ENCODE results near the gene FGF1.

DNA sequence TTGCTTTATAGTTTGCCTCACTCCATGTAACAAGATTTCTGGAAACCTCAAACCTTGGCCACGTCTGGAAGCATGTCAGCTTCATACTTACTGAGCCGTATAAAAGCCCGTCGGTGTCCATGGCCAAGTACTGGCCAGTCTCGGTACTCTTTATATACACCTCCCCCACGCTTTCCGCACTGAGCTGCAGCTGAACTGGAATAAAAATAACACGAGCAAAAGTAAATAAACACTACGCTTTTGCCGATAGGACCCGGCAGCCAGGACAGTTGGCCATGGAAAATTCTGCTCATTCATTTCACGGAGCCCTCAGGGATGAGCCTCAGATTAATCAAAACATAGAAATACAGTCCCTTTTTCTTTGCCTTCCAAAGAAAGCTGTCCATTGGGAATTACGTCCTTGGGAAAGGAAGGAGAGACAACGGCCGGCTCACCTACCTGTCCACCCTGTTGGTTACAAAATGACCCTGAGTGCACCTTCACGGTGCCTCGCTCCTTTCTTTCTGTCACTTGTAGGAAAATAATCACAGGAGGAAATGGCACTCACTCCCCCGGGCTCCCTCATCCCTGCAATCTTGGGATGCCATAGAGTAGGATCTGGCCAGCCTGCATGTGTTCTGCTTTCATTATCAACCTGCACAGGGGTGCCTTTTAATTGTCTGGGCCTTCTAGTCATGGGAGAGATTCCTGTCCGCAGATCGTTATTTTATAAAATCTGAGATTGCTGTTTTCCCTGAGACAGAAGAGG, 85.1 kb downstream of the FGF1 start:
- TF ChIP-seq, protein P1, sequence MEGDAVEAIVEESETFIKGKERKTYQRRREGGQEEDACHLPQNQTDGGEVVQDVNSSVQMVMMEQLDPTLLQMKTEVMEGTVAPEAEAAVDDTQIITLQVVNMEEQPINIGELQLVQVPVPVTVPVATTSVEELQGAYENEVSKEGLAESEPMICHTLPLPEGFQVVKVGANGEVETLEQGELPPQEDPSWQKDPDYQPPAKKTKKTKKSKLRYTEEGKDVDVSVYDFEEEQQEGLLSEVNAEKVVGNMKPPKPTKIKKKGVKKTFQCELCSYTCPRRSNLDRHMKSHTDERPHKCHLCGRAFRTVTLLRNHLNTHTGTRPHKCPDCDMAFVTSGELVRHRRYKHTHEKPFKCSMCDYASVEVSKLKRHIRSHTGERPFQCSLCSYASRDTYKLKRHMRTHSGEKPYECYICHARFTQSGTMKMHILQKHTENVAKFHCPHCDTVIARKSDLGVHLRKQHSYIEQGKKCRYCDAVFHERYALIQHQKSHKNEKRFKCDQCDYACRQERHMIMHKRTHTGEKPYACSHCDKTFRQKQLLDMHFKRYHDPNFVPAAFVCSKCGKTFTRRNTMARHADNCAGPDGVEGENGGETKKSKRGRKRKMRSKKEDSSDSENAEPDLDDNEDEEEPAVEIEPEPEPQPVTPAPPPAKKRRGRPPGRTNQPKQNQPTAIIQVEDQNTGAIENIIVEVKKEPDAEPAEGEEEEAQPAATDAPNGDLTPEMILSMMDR (IDR thresholded peaks at IDR 0.05), result no peak
- TF ChIP-seq RCOR1 (IDR thresholded peaks at IDR 0.05; ENCODE audit: low read length), result no peak
- no peak for TF ChIP-seq YY1 (IDR thresholded peaks at IDR 0.05; ENCODE audit: low read depth)
- no peak for TF ChIP-seq EZH2phosphoT487 (IDR thresholded peaks at IDR 0.05; ENCODE audit: borderline replicate concordance, low read depth)
- TF ChIP-seq JUND (IDR thresholded peaks at IDR 0.05), result no peak
- TF ChIP-seq SMC3 (IDR thresholded peaks at IDR 0.05; ENCODE audit: low read depth, low read length), result no peak
- TF ChIP-seq, protein P2, sequence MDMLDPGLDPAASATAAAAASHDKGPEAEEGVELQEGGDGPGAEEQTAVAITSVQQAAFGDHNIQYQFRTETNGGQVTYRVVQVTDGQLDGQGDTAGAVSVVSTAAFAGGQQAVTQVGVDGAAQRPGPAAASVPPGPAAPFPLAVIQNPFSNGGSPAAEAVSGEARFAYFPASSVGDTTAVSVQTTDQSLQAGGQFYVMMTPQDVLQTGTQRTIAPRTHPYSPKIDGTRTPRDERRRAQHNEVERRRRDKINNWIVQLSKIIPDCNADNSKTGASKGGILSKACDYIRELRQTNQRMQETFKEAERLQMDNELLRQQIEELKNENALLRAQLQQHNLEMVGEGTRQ (IDR thresholded peaks at IDR 0.05; ENCODE audit: borderline replicate concordance, low read depth, low read length), result no peak
- no peak for TF ChIP-seq NFIC (IDR thresholded peaks at IDR 0.05; ENCODE audit: borderline replicate concordance)
- TF ChIP-seq TAF1 (IDR thresholded peaks at IDR 0.05; ENCODE audit: borderline replicate concordance, low read depth, low read length), result no peak
- no peak for TF ChIP-seq MXI1 (IDR thresholded peaks at IDR 0.05; ENCODE audit: low read depth, low read length)
- TF ChIP-seq, protein P3, sequence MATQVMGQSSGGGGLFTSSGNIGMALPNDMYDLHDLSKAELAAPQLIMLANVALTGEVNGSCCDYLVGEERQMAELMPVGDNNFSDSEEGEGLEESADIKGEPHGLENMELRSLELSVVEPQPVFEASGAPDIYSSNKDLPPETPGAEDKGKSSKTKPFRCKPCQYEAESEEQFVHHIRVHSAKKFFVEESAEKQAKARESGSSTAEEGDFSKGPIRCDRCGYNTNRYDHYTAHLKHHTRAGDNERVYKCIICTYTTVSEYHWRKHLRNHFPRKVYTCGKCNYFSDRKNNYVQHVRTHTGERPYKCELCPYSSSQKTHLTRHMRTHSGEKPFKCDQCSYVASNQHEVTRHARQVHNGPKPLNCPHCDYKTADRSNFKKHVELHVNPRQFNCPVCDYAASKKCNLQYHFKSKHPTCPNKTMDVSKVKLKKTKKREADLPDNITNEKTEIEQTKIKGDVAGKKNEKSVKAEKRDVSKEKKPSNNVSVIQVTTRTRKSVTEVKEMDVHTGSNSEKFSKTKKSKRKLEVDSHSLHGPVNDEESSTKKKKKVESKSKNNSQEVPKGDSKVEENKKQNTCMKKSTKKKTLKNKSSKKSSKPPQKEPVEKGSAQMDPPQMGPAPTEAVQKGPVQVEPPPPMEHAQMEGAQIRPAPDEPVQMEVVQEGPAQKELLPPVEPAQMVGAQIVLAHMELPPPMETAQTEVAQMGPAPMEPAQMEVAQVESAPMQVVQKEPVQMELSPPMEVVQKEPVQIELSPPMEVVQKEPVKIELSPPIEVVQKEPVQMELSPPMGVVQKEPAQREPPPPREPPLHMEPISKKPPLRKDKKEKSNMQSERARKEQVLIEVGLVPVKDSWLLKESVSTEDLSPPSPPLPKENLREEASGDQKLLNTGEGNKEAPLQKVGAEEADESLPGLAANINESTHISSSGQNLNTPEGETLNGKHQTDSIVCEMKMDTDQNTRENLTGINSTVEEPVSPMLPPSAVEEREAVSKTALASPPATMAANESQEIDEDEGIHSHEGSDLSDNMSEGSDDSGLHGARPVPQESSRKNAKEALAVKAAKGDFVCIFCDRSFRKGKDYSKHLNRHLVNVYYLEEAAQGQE (IDR thresholded peaks at IDR 0.05; ENCODE audit: low read depth, low read length), result no peak
- TF ChIP-seq TEAD4 (IDR thresholded peaks at IDR 0.05; ENCODE audit: borderline replicate concordance, insufficient read depth), result no peak
- TF ChIP-seq POLR2AphosphoS5 (IDR thresholded peaks at IDR 0.05; ENCODE audit: low read depth, low read length), result no peak
- no peak for TF ChIP-seq FOSL2 (IDR thresholded peaks at IDR 0.05; ENCODE audit: borderline replicate concordance, low read depth)
